HG03066 (cell line): ENCODE measurements around the gene WFIKKN1.

Source experiments
- ATAC-seq: cut with Tn5 transposase; IDR thresholded peaks from one replicate; pipeline ENCODE4 v1.9.1; 2021; ENCODE audit warnings: low read depth; ENCODE audit not compliant: unreplicated experiment

WFIKKN1 gene

GRCh38 chr16:622920-623280, 7.9 kb upstream of the WFIKKN1 start:
- no peak for ATAC-seq

GRCh38 chr16:624526-625070, 6.2 kb upstream of the WFIKKN1 start:
- ATAC-seq: no peak

GRCh38 chr16:625117-625976, 5.4 kb upstream of the WFIKKN1 start:
- no peak for ATAC-seq

GRCh38 chr16:625977-626765, 4.6 kb upstream of the WFIKKN1 start:
- ATAC-seq: no peak

- ATAC-seq: no peak
Measured at GRCh38 chr16:626787-627453, 3.9 kb upstream of the WFIKKN1 start.

GRCh38 chr16:627454-628239, 3.1 kb upstream of the WFIKKN1 start:
- ATAC-seq: no peak

- no peak for ATAC-seq
Measured at GRCh38 chr16:628321-629061, 2.3 kb upstream of the WFIKKN1 start.

- no peak for ATAC-seq
Measured at GRCh38 chr16:629185-629832, 1.5 kb upstream of the WFIKKN1 start.

GRCh38 chr16:629833-630248, 944 bp upstream of the WFIKKN1 start:
- no peak for ATAC-seq

- ATAC-seq: no peak
Measured at GRCh38 chr16:630249-630814, 453 bp upstream of the WFIKKN1 start.

GRCh38 chr16:631808-632358, 1.1 kb downstream of the WFIKKN1 start:
- ATAC-seq: no peak

GRCh38 chr16:632486-633335, 1.9 kb downstream of the WFIKKN1 start:
- ATAC-seq: no peak

GRCh38 chr16:633336-634050, 2.7 kb downstream of the WFIKKN1 start:
- ATAC-seq: no peak

- ATAC-seq: no peak
Measured at GRCh38 chr16:634051-634670, 3.4 kb downstream of the WFIKKN1 start.

- ATAC-seq: no peak
Measured at GRCh38 chr16:634996-635395, 4.2 kb downstream of the WFIKKN1 start.

GRCh38 chr16:635573-636205, 4.9 kb downstream of the WFIKKN1 start:
- no peak for ATAC-seq
